ENCODE results near the gene DZIP3.

GRCh38 chr3:108578064-108578463, 11.5 kb upstream of the DZIP3 start:
- TF ChIP-seq, protein P1, sequence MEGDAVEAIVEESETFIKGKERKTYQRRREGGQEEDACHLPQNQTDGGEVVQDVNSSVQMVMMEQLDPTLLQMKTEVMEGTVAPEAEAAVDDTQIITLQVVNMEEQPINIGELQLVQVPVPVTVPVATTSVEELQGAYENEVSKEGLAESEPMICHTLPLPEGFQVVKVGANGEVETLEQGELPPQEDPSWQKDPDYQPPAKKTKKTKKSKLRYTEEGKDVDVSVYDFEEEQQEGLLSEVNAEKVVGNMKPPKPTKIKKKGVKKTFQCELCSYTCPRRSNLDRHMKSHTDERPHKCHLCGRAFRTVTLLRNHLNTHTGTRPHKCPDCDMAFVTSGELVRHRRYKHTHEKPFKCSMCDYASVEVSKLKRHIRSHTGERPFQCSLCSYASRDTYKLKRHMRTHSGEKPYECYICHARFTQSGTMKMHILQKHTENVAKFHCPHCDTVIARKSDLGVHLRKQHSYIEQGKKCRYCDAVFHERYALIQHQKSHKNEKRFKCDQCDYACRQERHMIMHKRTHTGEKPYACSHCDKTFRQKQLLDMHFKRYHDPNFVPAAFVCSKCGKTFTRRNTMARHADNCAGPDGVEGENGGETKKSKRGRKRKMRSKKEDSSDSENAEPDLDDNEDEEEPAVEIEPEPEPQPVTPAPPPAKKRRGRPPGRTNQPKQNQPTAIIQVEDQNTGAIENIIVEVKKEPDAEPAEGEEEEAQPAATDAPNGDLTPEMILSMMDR (conservative IDR thresholded peaks at IDR 0.05 in 1 of 2, IDR thresholded peaks at IDR 0.05 in 1 of 2; ENCODE audit: low read depth in 1 of 2, low read length in 2 of 2): no peak
- TF ChIP-seq EZH2 (IDR thresholded peaks at IDR 0.05; ENCODE audit: low read length, missing control alignments): no peak
